GM19397 (cell line): ENCODE results near the gene DEFB131A.
"Not testable (repeated sequence)": the region's sequence is repeated elsewhere in the genome, so short reads cannot be mapped to it uniquely, and the experiment has no call there.

Experiments
- ATAC-seq: cut with Tn5 transposase; IDR thresholded peaks from one replicate; pipeline ENCODE4 v1.9.1; 2021; ENCODE audit warnings: mild to moderate bottlenecking, moderate library complexity; ENCODE audit not compliant: unreplicated experiment

The DEFB131A gene

GRCh38 chr4:9444114-9444513 is at the start of gene DEFB131A:
Gene DEFB131A (plus strand): TSS chr4:9444414. CDS start chr4:9444534, 120 bp downstream.
- ATAC-seq: not testable (repeated sequence)

GRCh38 chr4:9405774-9406173 is 38.4 kb upstream of the DEFB131A start:
- ATAC-seq: not testable (repeated sequence)

- ATAC-seq: not testable (repeated sequence)
Observed at GRCh38 chr4:9406491-9406890, 37.7 kb upstream of the DEFB131A start.

- no peak for ATAC-seq
Observed at GRCh38 chr4:9409793-9410192, 34.4 kb upstream of the DEFB131A start.

- ATAC-seq: not testable (repeated sequence)
Observed at GRCh38 chr4:9421884-9422455, 22.2 kb upstream of the DEFB131A start.

GRCh38 chr4:9425916-9426315 is 18.3 kb upstream of the DEFB131A start:
- not testable (repeated sequence) for ATAC-seq

GRCh38 chr4:9430061-9430460 is 14.2 kb upstream of the DEFB131A start:
- not testable (repeated sequence) for ATAC-seq

GRCh38 chr4:9433320-9433719 is 10.9 kb upstream of the DEFB131A start:
- not testable (repeated sequence) for ATAC-seq

GRCh38 chr4:9436728-9437127 is 7.5 kb upstream of the DEFB131A start:
- ATAC-seq: not testable (repeated sequence)

- not testable (repeated sequence) for ATAC-seq
Observed at GRCh38 chr4:9442355-9442754, 1.9 kb upstream of the DEFB131A start.

- not testable (repeated sequence) for ATAC-seq
Observed at GRCh38 chr4:9444681-9445080, 467 bp downstream of the DEFB131A start.

- not testable (repeated sequence) for ATAC-seq
Observed at GRCh38 chr4:9452251-9452650, 8.0 kb downstream of the DEFB131A start.

GRCh38 chr4:9454284-9454683 is 10.1 kb downstream of the DEFB131A start:
- ATAC-seq: not testable (repeated sequence)

GRCh38 chr4:9455046-9455445 is 10.8 kb downstream of the DEFB131A start:
- not testable (repeated sequence) for ATAC-seq

GRCh38 chr4:9479466-9479865 is 35.3 kb downstream of the DEFB131A start:
- not testable (repeated sequence) for ATAC-seq

- not testable (repeated sequence) for ATAC-seq
Observed at GRCh38 chr4:9480066-9480465, 35.9 kb downstream of the DEFB131A start.

- not testable (repeated sequence) for ATAC-seq
Observed at GRCh38 chr4:9482871-9483270, 38.7 kb downstream of the DEFB131A start.

GRCh38 chr4:9483682-9484081 is 39.5 kb downstream of the DEFB131A start:
- not testable (repeated sequence) for ATAC-seq

GRCh38 chr4:9486880-9487279 is 42.7 kb downstream of the DEFB131A start:
- not testable (repeated sequence) for ATAC-seq

- ATAC-seq: not testable (repeated sequence)
Observed at GRCh38 chr4:9488796-9489195, 44.6 kb downstream of the DEFB131A start.

- not testable (repeated sequence) for ATAC-seq
Observed at GRCh38 chr4:9490496-9490895, 46.3 kb downstream of the DEFB131A start.

GRCh38 chr4:9490986-9491385 is 46.8 kb downstream of the DEFB131A start:
- ATAC-seq: not testable (repeated sequence)

- ATAC-seq: not testable (repeated sequence)
Observed at GRCh38 chr4:9493589-9493988, 49.4 kb downstream of the DEFB131A start.
